ENCODE measurements around the gene ZNF280C. TPM values are rescaled to one million over a fixed set of nuclear protein-coding genes. Genes with fewer than 3 reads are reported as not detected.
"Not testable (repeated sequence)": the region's sequence is repeated elsewhere in the genome, so short reads cannot be mapped to it uniquely, and the experiment has no call there.

Gene ZNF280C
- polyA plus RNA-seq, 1 donor: 4.7 TPM

DNA sequence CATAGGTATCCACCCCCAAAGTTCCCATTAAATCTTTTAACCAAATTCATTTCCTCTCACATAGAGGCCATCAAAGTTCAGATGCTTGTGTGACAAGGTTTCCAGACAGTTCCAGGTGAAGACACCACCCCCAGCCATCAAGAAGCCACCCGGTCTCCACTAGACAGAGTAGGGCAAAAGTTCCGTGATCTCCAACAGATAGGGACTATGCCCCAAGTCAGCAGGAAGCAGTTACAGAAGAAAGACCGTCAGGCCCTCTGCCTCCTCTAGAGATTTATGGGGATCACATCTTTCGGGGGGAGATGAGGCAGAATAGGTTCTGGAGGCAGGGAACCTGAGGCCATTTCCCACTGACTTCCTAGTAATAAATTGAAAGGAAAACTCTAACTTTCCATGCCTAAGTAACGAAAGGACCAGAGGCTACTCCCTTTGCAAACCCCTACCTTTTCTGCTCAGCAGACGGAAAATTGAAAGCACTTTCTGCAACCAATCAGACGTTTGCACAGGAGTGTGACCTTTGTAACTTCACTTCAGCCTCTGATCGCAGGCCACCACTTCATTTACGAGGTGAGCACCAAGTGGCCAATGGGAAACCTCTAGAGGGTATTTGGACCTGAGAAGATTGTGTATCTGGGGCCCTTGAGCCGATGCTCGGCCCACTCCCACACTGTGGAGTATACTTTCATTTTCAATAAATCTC, 18.5 kb upstream of the ZNF280C start:
- Histone ChIP-seq H3K27me3 (ENCODE audit: control insufficient read depth, insufficient read depth, low read length) (no peaks in the 10 kb centered on the region), H3K36me3 (ENCODE audit: control insufficient read depth, insufficient read depth, low read length) (no peaks in the 10 kb centered on the region), H3K4me1 (ENCODE audit: control insufficient read depth, insufficient read depth, low read length) (no peaks in the 10 kb centered on the region), H3K4me3 (ENCODE audit: low read length) (no peak overlapping the region), H3K27ac (ENCODE audit: low read length) (no peak overlapping the region), H3K9me3 (ENCODE audit: control insufficient read depth, low read depth, low read length) (no peaks in the 10 kb centered on the region)
- no CpG with 5 or more reads among the region's 11 CpGs for WGBS (ENCODE audit: insufficient coverage, low lambda C conversion rate)
- DNase-seq: peak; percentile 23 to 69

DNA sequence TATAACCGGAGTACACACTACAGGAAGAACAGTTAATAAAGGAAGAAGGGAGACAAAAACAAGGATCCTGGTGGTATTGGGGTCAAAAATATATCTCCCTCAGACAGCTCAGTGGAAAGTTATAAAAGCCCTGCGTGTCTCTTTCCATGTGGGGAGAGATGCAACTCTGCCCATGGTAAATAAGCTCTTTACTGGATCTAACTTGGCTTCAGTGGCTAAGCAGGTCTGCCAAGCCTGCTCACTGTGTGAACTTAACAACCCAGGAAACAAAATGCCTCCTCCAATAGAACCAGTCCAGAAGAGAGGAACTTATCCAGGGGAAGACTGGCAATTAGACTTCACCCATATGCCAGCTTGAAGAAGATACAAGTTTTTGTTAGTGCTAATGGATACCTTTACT, 17.0 kb upstream of the ZNF280C start:
- Histone ChIP-seq H3K27ac (ENCODE audit: low read length) (no peak overlapping the region), H3K9me3 (ENCODE audit: control insufficient read depth, low read depth, low read length) (no peaks in the 10 kb centered on the region), H3K36me3 (ENCODE audit: control insufficient read depth, insufficient read depth, low read length) (no peaks in the 10 kb centered on the region), H3K4me3 (ENCODE audit: low read length) (no peak overlapping the region), H3K27me3 (ENCODE audit: control insufficient read depth, insufficient read depth, low read length) (no peaks in the 10 kb centered on the region), H3K4me1 (ENCODE audit: control insufficient read depth, insufficient read depth, low read length) (no peaks in the 10 kb centered on the region)
- no CpG with 5 or more reads among the region's 2 CpGs for WGBS (ENCODE audit: insufficient coverage, low lambda C conversion rate)
- DNase-seq: no peak

DNA sequence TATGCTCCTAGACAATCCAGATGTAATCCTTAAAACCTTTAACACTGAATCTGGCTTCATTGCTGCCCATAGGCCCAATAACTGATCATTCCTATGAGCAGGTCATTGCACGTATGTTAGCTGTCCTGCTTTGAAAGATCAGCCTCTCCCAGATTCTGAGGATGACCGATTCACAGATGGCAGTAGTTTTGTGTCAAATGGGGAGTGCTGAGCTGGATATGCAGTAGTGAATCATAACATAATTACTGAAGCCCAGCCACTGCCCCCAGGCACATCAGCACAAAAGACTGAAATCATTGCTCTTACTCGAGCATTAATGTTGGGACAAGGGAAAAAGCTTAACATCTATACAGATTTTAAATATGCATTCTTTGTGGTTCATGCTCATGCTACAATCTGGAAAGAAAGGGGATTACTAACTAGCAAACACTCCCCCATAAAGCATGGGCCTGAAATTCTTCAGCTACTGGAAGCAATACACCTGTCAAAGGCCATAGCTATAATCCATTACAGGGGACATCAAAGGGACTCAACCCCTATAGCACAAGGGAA, 16.4 kb upstream of the ZNF280C start:
- no CpG with 5 or more reads among the region's 3 CpGs for WGBS (ENCODE audit: insufficient coverage, low lambda C conversion rate)
- no peak for DNase-seq

GRCh38 chrX:130282151-130282550, 13.5 kb upstream of the ZNF280C start:
- DNase-seq: no peak

More for the DNA sequence above, 16.4 kb upstream of the ZNF280C start:
- Histone ChIP-seq H3K4me3 (ENCODE audit: low read length) (no peak overlapping the region), H3K36me3 (ENCODE audit: control insufficient read depth, insufficient read depth, low read length) (no peaks in the 10 kb centered on the region), H3K9me3 (ENCODE audit: control insufficient read depth, low read depth, low read length) (no peaks in the 10 kb centered on the region), H3K27me3 (ENCODE audit: control insufficient read depth, insufficient read depth, low read length) (no peaks in the 10 kb centered on the region), H3K4me1 (ENCODE audit: control insufficient read depth, insufficient read depth, low read length) (no peaks in the 10 kb centered on the region), H3K27ac (ENCODE audit: low read length) (no peak overlapping the region)

DNA sequence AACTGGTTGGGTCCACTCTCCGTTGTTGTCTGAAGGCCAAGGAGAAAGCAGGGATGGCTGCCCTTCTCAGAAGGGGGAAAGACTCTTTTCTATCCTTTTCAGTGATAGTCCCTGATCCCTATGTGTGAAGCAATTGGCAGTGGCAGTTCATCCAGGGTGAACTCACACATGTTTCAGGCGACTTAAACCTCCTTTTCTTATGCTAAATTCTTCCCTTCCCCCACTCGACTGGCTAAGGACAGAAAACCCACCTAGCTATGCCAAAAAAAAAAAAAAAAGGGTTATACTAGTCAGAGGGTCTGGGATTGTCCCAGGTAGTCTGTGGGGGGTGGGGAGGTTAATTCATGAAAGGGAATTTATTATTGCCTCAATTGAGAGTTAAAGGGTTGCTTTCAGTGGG, 12.2 kb upstream of the ZNF280C start:
- H3K27me3 ChIP-seq (ENCODE audit: control insufficient read depth, insufficient read depth, low read length): no peaks in the 10 kb centered on the region
- no peak for DNase-seq
- WGBS (ENCODE audit: insufficient coverage, low lambda C conversion rate): no CpG with 5 or more reads among the region's 3 CpGs

More at GRCh38 chrX:130282151-130282550, 13.5 kb upstream of the ZNF280C start:
- no peaks in the 10 kb centered on the region for H3K36me3 ChIP-seq (ENCODE audit: control insufficient read depth, insufficient read depth, low read length)
- no peaks in the 10 kb centered on the region for H3K9me3 ChIP-seq (ENCODE audit: control insufficient read depth, low read depth, low read length)
- no peaks in the 10 kb centered on the region for H3K27me3 ChIP-seq (ENCODE audit: control insufficient read depth, insufficient read depth, low read length)
- WGBS (ENCODE audit: insufficient coverage, low lambda C conversion rate): no CpG with 5 or more reads among the region's 3 CpGs
- no peaks in the 10 kb centered on the region for H3K4me1 ChIP-seq (ENCODE audit: control insufficient read depth, insufficient read depth, low read length)
- no peak overlapping the region for H3K27ac ChIP-seq (ENCODE audit: low read length)
- no peak overlapping the region for H3K4me3 ChIP-seq (ENCODE audit: low read length)

DNA sequence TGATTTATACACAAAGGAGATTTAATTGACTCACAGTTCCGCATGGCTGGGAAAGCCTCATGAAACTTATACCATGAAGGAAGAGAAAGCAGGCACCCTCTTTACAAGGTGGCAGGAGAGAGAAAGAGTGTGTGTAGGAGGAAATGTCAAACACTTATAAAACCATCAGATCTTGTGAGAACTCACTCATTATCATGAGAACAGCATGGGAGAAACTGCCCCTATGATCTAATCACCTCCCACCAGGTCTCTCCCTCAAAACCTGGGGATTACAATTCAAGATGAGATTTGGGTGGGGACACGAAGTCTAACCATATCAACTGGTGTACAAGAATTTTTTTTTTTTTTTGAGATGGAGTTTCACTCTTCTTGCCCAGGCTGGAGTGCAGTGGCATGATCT, 3.6 kb upstream of the ZNF280C start:
- H3K4me3 ChIP-seq (ENCODE audit: low read length); DNase-seq; H3K27me3 ChIP-seq (ENCODE audit: control insufficient read depth, insufficient read depth, low read length); H3K36me3 ChIP-seq (ENCODE audit: control insufficient read depth, insufficient read depth, low read length); H3K4me1 ChIP-seq (ENCODE audit: control insufficient read depth, insufficient read depth, low read length); H3K27ac ChIP-seq (ENCODE audit: low read length); H3K9me3 ChIP-seq (ENCODE audit: control insufficient read depth, low read depth, low read length): not testable (repeated sequence)
- WGBS (ENCODE audit: insufficient coverage, low lambda C conversion rate): no CpG with 5 or more reads among the region's 2 CpGs

More for the DNA sequence above, 12.2 kb upstream of the ZNF280C start:
- H3K4me3 ChIP-seq (ENCODE audit: low read length): no peak overlapping the region
- H3K36me3 ChIP-seq (ENCODE audit: control insufficient read depth, insufficient read depth, low read length): no peaks in the 10 kb centered on the region
- H3K4me1 ChIP-seq (ENCODE audit: control insufficient read depth, insufficient read depth, low read length): no peaks in the 10 kb centered on the region
- H3K9me3 ChIP-seq (ENCODE audit: control insufficient read depth, low read depth, low read length): no peaks in the 10 kb centered on the region
- H3K27ac ChIP-seq (ENCODE audit: low read length): no peak overlapping the region

GRCh38 chrX:130269391-130269790, 692 bp upstream of the ZNF280C start:
- H3K4me3 ChIP-seq (ENCODE audit: low read length); H3K27me3 ChIP-seq (ENCODE audit: control insufficient read depth, insufficient read depth, low read length); H3K9me3 ChIP-seq (ENCODE audit: control insufficient read depth, low read depth, low read length); H3K36me3 ChIP-seq (ENCODE audit: control insufficient read depth, insufficient read depth, low read length); H3K27ac ChIP-seq (ENCODE audit: low read length); H3K4me1 ChIP-seq (ENCODE audit: control insufficient read depth, insufficient read depth, low read length); DNase-seq: not testable (repeated sequence)
- no CpG with 5 or more reads among the region's 12 CpGs for WGBS (ENCODE audit: insufficient coverage, low lambda C conversion rate)

DNA sequence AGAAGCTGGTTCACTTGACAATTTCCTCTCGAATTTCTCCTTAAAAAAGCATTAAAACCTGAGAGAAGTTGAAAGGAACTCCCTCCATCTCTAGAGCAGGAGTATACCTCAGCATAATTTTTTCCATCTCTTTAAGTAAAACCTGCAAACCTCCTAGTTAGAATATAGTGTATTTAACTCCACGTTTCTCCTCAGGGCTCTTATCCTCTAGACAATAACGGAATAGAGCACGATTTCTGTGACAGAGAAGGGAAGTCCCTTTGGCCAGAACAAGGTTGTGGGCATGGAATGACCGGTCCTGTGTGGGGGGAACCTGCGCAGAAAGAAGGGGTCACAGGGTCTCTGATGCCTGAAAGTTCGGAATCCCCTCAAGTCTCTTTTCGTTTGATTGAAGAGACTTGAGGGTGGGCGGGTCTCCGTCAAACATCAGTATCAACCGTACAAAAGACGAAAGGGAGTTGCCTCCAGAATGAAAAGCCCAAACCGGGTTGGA, 697 bp downstream of the ZNF280C start:
- no peaks in the 10 kb centered on the region for H3K27me3 ChIP-seq (ENCODE audit: control insufficient read depth, insufficient read depth, low read length)
- no CpG with 5 or more reads among the region's 13 CpGs for WGBS (ENCODE audit: insufficient coverage, low lambda C conversion rate)
- peak overlapping the region; percentile 82 for H3K4me3 ChIP-seq (ENCODE audit: low read length)
- no peaks in the 10 kb centered on the region for H3K4me1 ChIP-seq (ENCODE audit: control insufficient read depth, insufficient read depth, low read length)
- peaks cover 5% of the 10 kb centered on the region for H3K9me3 ChIP-seq (ENCODE audit: control insufficient read depth, low read depth, low read length)
- peak overlapping the region; percentile 85 for H3K27ac ChIP-seq (ENCODE audit: low read length)
- H3K36me3 ChIP-seq (ENCODE audit: control insufficient read depth, insufficient read depth, low read length): no peaks in the 10 kb centered on the region
- no peak for DNase-seq

DNA sequence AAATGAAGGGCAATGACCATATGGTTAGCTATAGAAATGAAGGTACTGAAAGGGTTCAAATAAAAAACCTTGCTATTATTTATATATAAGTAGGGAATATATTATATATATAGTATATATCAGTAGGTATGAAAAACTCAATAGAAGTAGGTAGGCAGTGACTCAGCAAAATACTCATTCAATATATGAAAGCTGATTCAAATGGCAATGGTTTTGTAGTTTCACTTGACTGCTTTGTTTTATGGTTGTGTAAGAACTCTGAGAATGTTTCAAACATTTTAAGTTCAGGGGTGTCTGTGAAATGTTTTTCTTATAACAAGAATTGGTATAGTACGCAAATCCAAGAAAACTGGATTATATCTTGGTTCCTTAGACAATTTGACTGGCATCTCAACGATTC, 4.1 kb downstream of the ZNF280C start:
- Histone ChIP-seq H3K27ac (ENCODE audit: low read length) (no peak overlapping the region), H3K4me1 (ENCODE audit: control insufficient read depth, insufficient read depth, low read length) (no peaks in the 10 kb centered on the region), H3K9me3 (ENCODE audit: control insufficient read depth, low read depth, low read length) (peaks cover 3% of the 10 kb centered on the region), H3K36me3 (ENCODE audit: control insufficient read depth, insufficient read depth, low read length) (no peaks in the 10 kb centered on the region), H3K4me3 (ENCODE audit: low read length) (no peak overlapping the region), H3K27me3 (ENCODE audit: control insufficient read depth, insufficient read depth, low read length) (no peaks in the 10 kb centered on the region)
- no peak for DNase-seq
- no CpG with 5 or more reads among the region's 2 CpGs for WGBS (ENCODE audit: insufficient coverage, low lambda C conversion rate)

DNA sequence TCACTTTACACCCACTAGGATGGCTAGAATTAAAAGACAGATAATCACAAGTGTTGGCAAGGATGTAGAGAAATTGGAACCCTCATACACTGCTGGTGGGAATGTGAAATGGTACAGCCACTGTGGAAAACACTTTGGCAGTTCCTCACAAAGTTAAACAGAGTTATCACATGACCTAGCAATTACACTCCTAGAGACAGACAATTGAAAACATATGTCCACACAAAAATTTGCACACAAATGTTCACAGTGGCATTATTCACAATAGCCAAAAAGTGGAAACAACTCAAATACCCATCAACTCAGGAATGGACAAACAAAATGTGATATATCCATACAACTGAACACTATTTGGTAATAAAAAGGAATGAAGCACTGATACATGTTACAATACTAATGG, 5.7 kb downstream of the ZNF280C start:
- Histone ChIP-seq H3K27me3 (ENCODE audit: control insufficient read depth, insufficient read depth, low read length) (no peaks in the 10 kb centered on the region), H3K9me3 (ENCODE audit: control insufficient read depth, low read depth, low read length) (no peaks in the 10 kb centered on the region), H3K4me3 (ENCODE audit: low read length) (no peak overlapping the region), H3K4me1 (ENCODE audit: control insufficient read depth, insufficient read depth, low read length) (no peaks in the 10 kb centered on the region), H3K27ac (ENCODE audit: low read length) (no peak overlapping the region), H3K36me3 (ENCODE audit: control insufficient read depth, insufficient read depth, low read length) (no peaks in the 10 kb centered on the region)
- no peak for DNase-seq

DNA sequence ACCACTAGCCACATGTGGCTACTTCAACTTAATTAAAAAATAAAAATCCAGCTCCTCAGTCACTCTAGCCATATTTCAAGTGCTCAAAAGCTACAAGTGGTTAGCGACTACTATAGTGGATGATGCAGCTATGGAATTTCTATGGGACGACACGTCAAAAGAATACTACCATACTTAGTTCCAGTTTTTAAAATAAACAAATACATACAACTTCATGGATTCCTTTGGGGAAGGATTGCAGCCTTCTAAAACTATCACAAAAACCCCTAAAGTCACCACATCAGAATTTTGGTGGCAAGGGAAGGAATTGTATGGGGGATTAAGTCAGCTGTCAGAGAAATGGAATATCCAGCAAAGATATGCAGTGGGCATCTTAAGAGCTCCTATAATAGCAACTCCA, 6.5 kb downstream of the ZNF280C start:
- no peak for DNase-seq
- Histone ChIP-seq H3K36me3 (ENCODE audit: control insufficient read depth, insufficient read depth, low read length) (no peaks in the 10 kb centered on the region), H3K27ac (ENCODE audit: low read length) (no peak overlapping the region), H3K27me3 (ENCODE audit: control insufficient read depth, insufficient read depth, low read length) (no peaks in the 10 kb centered on the region), H3K9me3 (ENCODE audit: control insufficient read depth, low read depth, low read length) (no peaks in the 10 kb centered on the region), H3K4me3 (ENCODE audit: low read length) (no peak overlapping the region), H3K4me1 (ENCODE audit: control insufficient read depth, insufficient read depth, low read length) (no peaks in the 10 kb centered on the region)
- WGBS (ENCODE audit: insufficient coverage, low lambda C conversion rate): no CpG with 5 or more reads among the region's 3 CpGs
